ENCODE results near the gene EPDR1. TPM values are rescaled to one million over a fixed set of nuclear protein-coding genes. Genes with fewer than 3 reads are reported as not detected.

EPDR1 gene
- total RNA-seq, 1 donor from 2014 or later: 74.4 TPM

GRCh38 chr7:37982423-37982822 is 62.0 kb downstream of the EPDR1 start:
- no peak for TF ChIP-seq CTCF (IDR thresholded peaks at IDR 0.05; ENCODE audit: borderline replicate concordance)
- H3K4me1 ChIP-seq: no peaks in the 10 kb centered on the region
- no peak overlapping the region for H3K27ac ChIP-seq (replicated peaks)
- intact Hi-C loops (cut with micrococcal nuclease): no loop called here
- no peak for DNase-seq
- no peaks in the 10 kb centered on the region for H3K9me3 ChIP-seq (replicated peaks)
- H3K27me3 ChIP-seq (ENCODE audit: low read depth): no peaks in the 10 kb centered on the region
- no peaks in the 10 kb centered on the region for H3K36me3 ChIP-seq
- H3K4me3 ChIP-seq: no peak overlapping the region

GRCh38 chr7:37984750-37985390 is 64.4 kb downstream of the EPDR1 start:
- H3K4me3 ChIP-seq: no peak overlapping the region
- no peaks in the 10 kb centered on the region for H3K36me3 ChIP-seq
- TF ChIP-seq CTCF (IDR thresholded peaks at IDR 0.05; ENCODE audit: borderline replicate concordance): no peak
- H3K27me3 ChIP-seq (ENCODE audit: low read depth): no peaks in the 10 kb centered on the region
- no peaks in the 10 kb centered on the region for H3K9me3 ChIP-seq (replicated peaks)
- no peak overlapping the region for H3K27ac ChIP-seq (replicated peaks)
- intact Hi-C loops (cut with micrococcal nuclease): no loop called here
- no peaks in the 10 kb centered on the region for H3K4me1 ChIP-seq
- no peak for DNase-seq

- no peaks in the 10 kb centered on the region for H3K36me3 ChIP-seq
- no peak for DNase-seq
- no peaks in the 10 kb centered on the region for H3K9me3 ChIP-seq (replicated peaks)
- intact Hi-C loops (cut with micrococcal nuclease): no loop called here
- TF ChIP-seq CTCF (IDR thresholded peaks at IDR 0.05; ENCODE audit: borderline replicate concordance): no peak
- H3K4me3 ChIP-seq: no peak overlapping the region
- no peaks in the 10 kb centered on the region for H3K4me1 ChIP-seq
- no peaks in the 10 kb centered on the region for H3K27me3 ChIP-seq (ENCODE audit: low read depth)
- H3K27ac ChIP-seq (replicated peaks): no peak overlapping the region
Observed at GRCh38 chr7:37986908-37987330, 66.5 kb downstream of the EPDR1 start.

- TF ChIP-seq CTCF (IDR thresholded peaks at IDR 0.05; ENCODE audit: borderline replicate concordance): no peak
- Histone ChIP-seq H3K27me3 (ENCODE audit: low read depth) (no peaks in the 10 kb centered on the region), H3K4me3 (no peak overlapping the region), H3K4me1 (no peaks in the 10 kb centered on the region), H3K36me3 (no peaks in the 10 kb centered on the region), H3K27ac (replicated peaks) (no peak overlapping the region), H3K9me3 (replicated peaks) (no peaks in the 10 kb centered on the region)
- no peak for DNase-seq
- intact Hi-C loops (cut with micrococcal nuclease): no loop called here
Observed at GRCh38 chr7:37987732-37988131, 67.3 kb downstream of the EPDR1 start.

- H3K4me1 ChIP-seq: no peaks in the 10 kb centered on the region
- no peaks in the 10 kb centered on the region for H3K36me3 ChIP-seq
- no peak for DNase-seq
- peaks cover 9% of the 10 kb centered on the region for H3K9me3 ChIP-seq (replicated peaks)
- no peak overlapping the region for H3K27ac ChIP-seq (replicated peaks)
- no peaks in the 10 kb centered on the region for H3K27me3 ChIP-seq (ENCODE audit: low read depth)
- H3K4me3 ChIP-seq: no peak overlapping the region
- TF ChIP-seq CTCF (IDR thresholded peaks at IDR 0.05; ENCODE audit: borderline replicate concordance): no peak
- intact Hi-C loops (cut with micrococcal nuclease): no loop called here
Observed at GRCh38 chr7:37988721-37989650, 68.5 kb downstream of the EPDR1 start.

Data from left ventricle myocardium inferior (tissue), 1 donor.